HG03342 (cell line): ENCODE data around the gene PTPN12.
"Not testable (repeated sequence)": the region's sequence is repeated elsewhere in the genome, so short reads cannot be mapped to it uniquely, and the experiment has no call there.

Experiments used
- ATAC-seq: cut with Tn5 transposase; IDR thresholded peaks from one replicate; pipeline ENCODE4 v1.9.1; 2021; ENCODE audit warnings: mild to moderate bottlenecking, moderate library complexity; ENCODE audit not compliant: unreplicated experiment

PTPN12 gene

GRCh38 chr7:77575187-77575586 lies 38.1 kb downstream of the PTPN12 start:
- no peak for ATAC-seq

- no peak for ATAC-seq
These were observed 39.8 kb downstream of the PTPN12 start for GRCh38 chr7:77576856-77577255.

GRCh38 chr7:77579797-77580196 lies 42.7 kb downstream of the PTPN12 start:
- no peak for ATAC-seq

GRCh38 chr7:77580762-77581350 lies 43.8 kb downstream of the PTPN12 start:
- no peak for ATAC-seq

- ATAC-seq = no peak
These were observed 50.2 kb downstream of the PTPN12 start for GRCh38 chr7:77587272-77587671.

- no peak for ATAC-seq
These were observed 63.9 kb downstream of the PTPN12 start for GRCh38 chr7:77600952-77601351.

GRCh38 chr7:77606562-77606961 lies 69.5 kb downstream of the PTPN12 start:
- no peak for ATAC-seq

GRCh38 chr7:77619314-77619713 lies 82.2 kb downstream of the PTPN12 start:
- no peak for ATAC-seq

- ATAC-seq = no peak
These were observed 89.7 kb downstream of the PTPN12 start for GRCh38 chr7:77626586-77627308.

GRCh38 chr7:77627309-77627676 lies 90.2 kb downstream of the PTPN12 start:
- no peak for ATAC-seq

GRCh38 chr7:77629797-77630196 lies 92.7 kb downstream of the PTPN12 start:
- no peak for ATAC-seq

GRCh38 chr7:77631820-77632219 lies 94.7 kb downstream of the PTPN12 start:
- ATAC-seq = no peak

- ATAC-seq = no peak
These were observed 107.7 kb downstream of the PTPN12 start for GRCh38 chr7:77644774-77645173.

GRCh38 chr7:77648742-77649338 lies 111.7 kb downstream of the PTPN12 start:
- ATAC-seq = no peak

GRCh38 chr7:77649716-77650349 lies 112.7 kb downstream of the PTPN12 start:
- no peak for ATAC-seq

- no peak for ATAC-seq
These were observed 114.6 kb downstream of the PTPN12 start for GRCh38 chr7:77651575-77652162.

- ATAC-seq = not testable (repeated sequence)
These were observed 115.7 kb downstream of the PTPN12 start for GRCh38 chr7:77652826-77653225.

GRCh38 chr7:77653572-77653971 lies 116.5 kb downstream of the PTPN12 start:
- no peak for ATAC-seq

- no peak for ATAC-seq
These were observed 118.3 kb downstream of the PTPN12 start for GRCh38 chr7:77655356-77655755.

GRCh38 chr7:77655836-77656455 lies 118.9 kb downstream of the PTPN12 start:
- no peak for ATAC-seq
